ENCODE data around the gene ATG2B.

ATG2B gene

GRCh38 chr14:96362965-96363750 is at the start of gene ATG2B, which contains the start of gene GSKIP:
ATG2B (minus strand) TSS chr14:96363341; CDS start chr14:96362976, 365 bp downstream.
GSKIP (plus strand) TSS chr14:96363526; CDS start chr14:96382248, 18,722 bp downstream.
- peak; percentile 98 for DNase-seq
- ATAC-seq: peak; percentile 83

GRCh38 chr14:96410119-96410518 is 47.0 kb upstream of the ATG2B start:
- no peak for DNase-seq
- ATAC-seq: no peak

- DNase-seq (no peak), ATAC-seq (no peak)
Measured at GRCh38 chr14:96409701-96410100, 46.6 kb upstream of the ATG2B start.

- DNase-seq: no peak
- ATAC-seq: no peak
Measured at GRCh38 chr14:96408608-96409007, 45.5 kb upstream of the ATG2B start.

GRCh38 chr14:96407935-96408570 is 44.9 kb upstream of the ATG2B start:
- ATAC-seq (no peak), DNase-seq (no peak)

GRCh38 chr14:96405677-96406076 is 42.5 kb upstream of the ATG2B start:
- no peak for ATAC-seq

GRCh38 chr14:96403409-96403808 is 40.3 kb upstream of the ATG2B start:
- DNase-seq (no peak), ATAC-seq (no peak)

More at GRCh38 chr14:96405677-96406076, 42.5 kb upstream of the ATG2B start:
- DNase-seq: no peak

GRCh38 chr14:96400495-96400894 is 37.4 kb upstream of the ATG2B start:
- DNase-seq (no peak), ATAC-seq (no peak)

GRCh38 chr14:96399405-96399804 is 36.3 kb upstream of the ATG2B start:
- DNase-seq: no peak
- ATAC-seq: no peak

- DNase-seq: no peak
- ATAC-seq: no peak
Measured at GRCh38 chr14:96398921-96399320, 35.8 kb upstream of the ATG2B start.

GRCh38 chr14:96398432-96398831 is 35.3 kb upstream of the ATG2B start:
- DNase-seq: no peak
- ATAC-seq: no peak

- no peak for DNase-seq
- ATAC-seq: no peak
Measured at GRCh38 chr14:96394047-96394815, 31.1 kb upstream of the ATG2B start.

GRCh38 chr14:96393071-96393691 is 30.0 kb upstream of the ATG2B start:
- DNase-seq (no peak), ATAC-seq (no peak)

GRCh38 chr14:96391293-96392118 is 28.4 kb upstream of the ATG2B start:
- peak; percentile 98 for ATAC-seq
- DNase-seq: peak; percentile 100

GRCh38 chr14:96390965-96391292 is 27.8 kb upstream of the ATG2B start:
- no peak for ATAC-seq
- no peak for DNase-seq

- ATAC-seq: no peak
- DNase-seq: no peak
Measured at GRCh38 chr14:96385385-96385784, 22.2 kb upstream of the ATG2B start.

- ATAC-seq (no peak), DNase-seq (no peak)
Measured at GRCh38 chr14:96384740-96385139, 21.6 kb upstream of the ATG2B start.

- DNase-seq: no peak
- no peak for ATAC-seq
Measured at GRCh38 chr14:96384053-96384452, 20.9 kb upstream of the ATG2B start.

GRCh38 chr14:96383445-96383844 is 20.3 kb upstream of the ATG2B start:
- ATAC-seq: no peak

GRCh38 chr14:96380735-96381134 is 17.6 kb upstream of the ATG2B start:
- DNase-seq (no peak), ATAC-seq (no peak)

More at GRCh38 chr14:96383445-96383844, 20.3 kb upstream of the ATG2B start:
- DNase-seq: no peak

- DNase-seq: no peak
- no peak for ATAC-seq
Measured at GRCh38 chr14:96376093-96376492, 13.0 kb upstream of the ATG2B start.

GRCh38 chr14:96373538-96373937 is 10.4 kb upstream of the ATG2B start:
- no peak for DNase-seq
- no peak for ATAC-seq

Data from stimulated activated naive CD8-positive, alpha-beta T cell treated with anti-CD3 and anti-CD28 coated beads, Interleukin-15, Interleukin-2, amounts not matched to agents 100 U/mL and 50 U/mL, for 24 hours (primary cell).